K562 (cell line): ENCODE results near the gene CELA3A.

Experiments
- CXXC5 ChIP-seq: fragments of 250-450 bp; sonication (Bioruptor Pico); IDR thresholded peaks from 2 replicates; pipeline ENCODE4 v1.8.0; 2022; ENCODE audit warnings: inconsistent platforms, mild to moderate bottlenecking, moderate library complexity
- EZH2 ChIP-seq: IDR thresholded peaks from 2 replicates; pipeline ENCODE4 v1.6.1; 2012; ENCODE audit warnings: low read depth, mild to moderate bottlenecking, inconsistent platforms, low read length, borderline replicate concordance
- HNRNPK ChIP-seq: fragments of 200-400 bp; formaldehyde crosslinking; IDR thresholded peaks from one replicate; pipeline ENCODE4 v1.6.1; 2018; ENCODE audit warnings: mild to moderate bottlenecking, low read depth, low read length; ENCODE audit not compliant: poor library complexity, severe bottlenecking
- HNRNPL ChIP-seq: fragments of 200-400 bp; formaldehyde crosslinking; IDR thresholded peaks from 2 replicates; pipeline ENCODE4 v1.6.1; 2017; ENCODE audit warnings: low read depth, mild to moderate bottlenecking, low read length
- IRF2 ChIP-seq: sonication (generic); formaldehyde crosslinking; IDR thresholded peaks from 2 replicates; pipeline ENCODE4 v1.8.1; 2022; ENCODE audit warnings: mild to moderate bottlenecking, missing genetic modification reagents
- MYNN ChIP-seq, 2 experiments: sonication (generic); formaldehyde crosslinking in 1 of 2; IDR thresholded peaks; 2 replicates each; pipeline versions ENCODE4 v1.5.0 to v1.6.1; 2016 to 2020; ENCODE audit warnings: antibody characterized with exemption in 1 of 2, missing genetic modification reagents in 1 of 2
- NFE2L1 ChIP-seq: fragments of 450-650 bp; IDR thresholded peaks from 2 replicates; pipeline ENCODE4 v1.6.1; 2016; ENCODE audit warnings: missing genetic modification characterization, low read depth, mild to moderate bottlenecking, missing compliant biosample characterization, moderate library complexity, borderline replicate concordance
- PCBP2 ChIP-seq: fragments of 200-400 bp; formaldehyde crosslinking; IDR thresholded peaks from 2 replicates; pipeline ENCODE4 v1.6.1; 2018; ENCODE audit warnings: low read length, low read depth, mild to moderate bottlenecking, moderate library complexity; ENCODE audit not compliant: poor library complexity, severe bottlenecking
- PHF21A ChIP-seq: fragments of 450-650 bp; IDR thresholded peaks from 2 replicates; pipeline ENCODE4 v1.6.1; 2017; ENCODE audit warnings: low read depth, borderline replicate concordance
- POLR2A ChIP-seq: fragments of 450-650 bp; conservative IDR thresholded peaks from 2 replicates; pipeline ENCODE4 v1.6.1; 2016
- PRPF4 ChIP-seq: fragments of 200-400 bp; formaldehyde crosslinking; IDR thresholded peaks from one replicate; pipeline ENCODE4 v1.6.1; 2017; ENCODE audit warnings: low read length, low read depth, mild to moderate bottlenecking; ENCODE audit not compliant: insufficient read depth, poor library complexity, severe bottlenecking
- TF ChIP-seq, protein P1 (sequence below), 2 experiments: IDR thresholded peaks; 2 replicates each; pipeline ENCODE4 v1.6.1; 2011; ENCODE audit warnings: borderline replicate concordance in 1 of 2, control low read depth in 1 of 2, low read depth in 1 of 2, low read length in 1 of 2, mild to moderate bottlenecking in 1 of 2, mixed read lengths in 1 of 2, moderate library complexity in 1 of 2; ENCODE audit not compliant: insufficient read depth in 1 of 2, insufficient read length in 1 of 2, poor library complexity in 1 of 2, severe bottlenecking in 1 of 2; ENCODE audit errors: extremely low read depth in 1 of 2
- TF ChIP-seq, protein P2 (sequence below), 3 experiments: IDR thresholded peaks in 2 of 3; conservative IDR thresholded peaks in 1 of 3; 2 replicates each; pipeline ENCODE4 v1.5.1; 2011 to 2012; ENCODE audit warnings: low read length in 3 of 3, mild to moderate bottlenecking in 3 of 3, control low read depth in 2 of 3, improper control_type of control experiment in 1 of 3, inconsistent platforms in 1 of 3, low read depth in 1 of 3, mixed read lengths in 1 of 3, moderate library complexity in 1 of 3; ENCODE audit not compliant: insufficient read depth in 2 of 3
- TF ChIP-seq, protein P3 (sequence below): IDR thresholded peaks from 3 replicates; pipeline ENCODE4 v1.6.1; 2011; ENCODE audit warnings: borderline replicate concordance, mild to moderate bottlenecking, moderate library complexity; ENCODE audit not compliant: insufficient read length; ENCODE audit errors: extremely low read depth

DNA sequence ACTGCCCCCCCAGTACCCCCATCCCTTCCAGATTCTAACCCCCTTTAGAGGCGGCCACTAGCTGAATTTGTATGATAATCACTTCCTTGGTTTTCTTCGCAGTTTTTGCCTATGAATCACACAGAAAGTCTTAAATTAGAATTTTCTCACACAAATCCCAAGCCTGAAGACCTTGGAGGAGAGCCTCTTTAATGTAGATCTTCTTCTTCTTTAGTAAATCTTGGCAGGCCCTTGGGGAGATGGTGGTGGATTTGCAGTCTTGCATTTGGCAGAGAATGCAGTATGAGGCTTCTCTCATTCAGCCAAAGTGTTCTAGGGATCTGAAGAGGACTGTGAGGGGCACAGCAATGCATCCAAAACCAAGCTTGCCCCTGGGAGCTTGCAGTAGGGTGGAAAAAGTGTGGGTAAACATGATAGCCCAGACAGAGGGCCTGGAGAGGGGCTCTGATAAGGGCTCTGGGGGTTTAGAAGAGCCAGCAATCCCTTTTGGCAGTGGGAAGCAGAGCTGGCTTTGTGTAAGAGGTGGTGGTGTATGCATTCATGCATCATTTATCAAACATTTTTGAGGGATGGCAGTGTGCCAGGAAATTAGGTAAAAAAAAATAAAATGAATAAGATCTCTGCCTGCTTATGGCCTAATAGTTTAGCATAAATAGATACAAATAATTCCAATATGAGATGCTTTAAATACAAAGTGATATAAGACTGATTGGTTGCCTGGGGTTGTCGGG is 43.4 kb downstream of the CELA3A start:
- TF ChIP-seq PRPF4 (no peak), IRF2 (CRISPR knock-in tag) (no peak), NFE2L1 (tag) (no peak), HNRNPL (no peak), EZH2 (no peak), PCBP2 (no peak), HNRNPK (no peak), PHF21A (no peak), POLR2A (no peak), CXXC5 (no peak), MYNN (IDR thresholded peaks at IDR 0.05) (no peak), MYNN (CRISPR knock-in tag; IDR thresholded peaks at IDR 0.05) (no peak)
- TF ChIP-seq, protein P1, sequence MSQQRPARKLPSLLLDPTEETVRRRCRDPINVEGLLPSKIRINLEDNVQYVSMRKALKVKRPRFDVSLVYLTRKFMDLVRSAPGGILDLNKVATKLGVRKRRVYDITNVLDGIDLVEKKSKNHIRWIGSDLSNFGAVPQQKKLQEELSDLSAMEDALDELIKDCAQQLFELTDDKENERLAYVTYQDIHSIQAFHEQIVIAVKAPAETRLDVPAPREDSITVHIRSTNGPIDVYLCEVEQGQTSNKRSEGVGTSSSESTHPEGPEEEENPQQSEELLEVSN (IDR thresholded peaks at IDR 0.05; ENCODE audit: borderline replicate concordance in 1 of 2, extremely low read depth in 1 of 2, insufficient read depth in 1 of 2, insufficient read length in 1 of 2, low read depth in 1 of 2, low read length in 1 of 2, poor library complexity in 1 of 2, severe bottlenecking in 1 of 2), result no peak
- TF ChIP-seq, protein P2, sequence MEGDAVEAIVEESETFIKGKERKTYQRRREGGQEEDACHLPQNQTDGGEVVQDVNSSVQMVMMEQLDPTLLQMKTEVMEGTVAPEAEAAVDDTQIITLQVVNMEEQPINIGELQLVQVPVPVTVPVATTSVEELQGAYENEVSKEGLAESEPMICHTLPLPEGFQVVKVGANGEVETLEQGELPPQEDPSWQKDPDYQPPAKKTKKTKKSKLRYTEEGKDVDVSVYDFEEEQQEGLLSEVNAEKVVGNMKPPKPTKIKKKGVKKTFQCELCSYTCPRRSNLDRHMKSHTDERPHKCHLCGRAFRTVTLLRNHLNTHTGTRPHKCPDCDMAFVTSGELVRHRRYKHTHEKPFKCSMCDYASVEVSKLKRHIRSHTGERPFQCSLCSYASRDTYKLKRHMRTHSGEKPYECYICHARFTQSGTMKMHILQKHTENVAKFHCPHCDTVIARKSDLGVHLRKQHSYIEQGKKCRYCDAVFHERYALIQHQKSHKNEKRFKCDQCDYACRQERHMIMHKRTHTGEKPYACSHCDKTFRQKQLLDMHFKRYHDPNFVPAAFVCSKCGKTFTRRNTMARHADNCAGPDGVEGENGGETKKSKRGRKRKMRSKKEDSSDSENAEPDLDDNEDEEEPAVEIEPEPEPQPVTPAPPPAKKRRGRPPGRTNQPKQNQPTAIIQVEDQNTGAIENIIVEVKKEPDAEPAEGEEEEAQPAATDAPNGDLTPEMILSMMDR (IDR thresholded peaks at IDR 0.05 in 2 of 3, conservative IDR thresholded peaks at IDR 0.05 in 1 of 3; ENCODE audit: insufficient read depth in 2 of 3, low read depth in 1 of 3, low read length in 3 of 3), result no peak
- TF ChIP-seq, protein P3, sequence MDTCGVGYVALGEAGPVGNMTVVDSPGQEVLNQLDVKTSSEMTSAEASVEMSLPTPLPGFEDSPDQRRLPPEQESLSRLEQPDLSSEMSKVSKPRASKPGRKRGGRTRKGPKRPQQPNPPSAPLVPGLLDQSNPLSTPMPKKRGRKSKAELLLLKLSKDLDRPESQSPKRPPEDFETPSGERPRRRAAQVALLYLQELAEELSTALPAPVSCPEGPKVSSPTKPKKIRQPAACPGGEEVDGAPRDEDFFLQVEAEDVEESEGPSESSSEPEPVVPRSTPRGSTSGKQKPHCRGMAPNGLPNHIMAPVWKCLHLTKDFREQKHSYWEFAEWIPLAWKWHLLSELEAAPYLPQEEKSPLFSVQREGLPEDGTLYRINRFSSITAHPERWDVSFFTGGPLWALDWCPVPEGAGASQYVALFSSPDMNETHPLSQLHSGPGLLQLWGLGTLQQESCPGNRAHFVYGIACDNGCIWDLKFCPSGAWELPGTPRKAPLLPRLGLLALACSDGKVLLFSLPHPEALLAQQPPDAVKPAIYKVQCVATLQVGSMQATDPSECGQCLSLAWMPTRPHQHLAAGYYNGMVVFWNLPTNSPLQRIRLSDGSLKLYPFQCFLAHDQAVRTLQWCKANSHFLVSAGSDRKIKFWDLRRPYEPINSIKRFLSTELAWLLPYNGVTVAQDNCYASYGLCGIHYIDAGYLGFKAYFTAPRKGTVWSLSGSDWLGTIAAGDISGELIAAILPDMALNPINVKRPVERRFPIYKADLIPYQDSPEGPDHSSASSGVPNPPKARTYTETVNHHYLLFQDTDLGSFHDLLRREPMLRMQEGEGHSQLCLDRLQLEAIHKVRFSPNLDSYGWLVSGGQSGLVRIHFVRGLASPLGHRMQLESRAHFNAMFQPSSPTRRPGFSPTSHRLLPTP, result no peak
